Neural progenitor cell (in vitro differentiated cells): ENCODE results near the gene SHFL. TPM values are rescaled to one million over a fixed set of nuclear protein-coding genes. Genes with fewer than 3 reads are reported as not detected.

Experiments used
- DNase-seq: peaks from one replicate; pipeline ENCODE4 v3.0.0-alpha.2; 2016; ENCODE audit warnings: low spot score
- H2AFZ ChIP-seq: fragments of 200-600 bp; sonication (generic); replicated peaks from 2 replicates; pipeline ENCODE4 v1.6.1; 2016; ENCODE audit warnings: antibody characterized with exemption
- H3F3A ChIP-seq: fragments of 200-600 bp; sonication (generic); 2 replicates; pipeline ENCODE4 v1.6.1; 2016; ENCODE audit warnings: antibody characterized with exemption, low read depth
- H3K27ac ChIP-seq: fragments of 200-600 bp; sonication (generic); 2 replicates; pipeline ENCODE4 v1.5.1; 2016; ENCODE audit warnings: mild to moderate bottlenecking
- H3K27me3 ChIP-seq: fragments of 200-600 bp; sonication (generic); 2 replicates; pipeline ENCODE4 v1.6.1; 2016; ENCODE audit warnings: mild to moderate bottlenecking, moderate library complexity
- H3K36me3 ChIP-seq: fragments of 200-600 bp; sonication (generic); 2 replicates; pipeline ENCODE4 v1.5.1; 2016
- H3K4me1 ChIP-seq: fragments of 200-600 bp; sonication (generic); 2 replicates; pipeline ENCODE4 v1.6.1; 2016; ENCODE audit warnings: mixed run types
- H3K4me2 ChIP-seq: fragments of 200-600 bp; sonication (generic); 2 replicates; pipeline ENCODE4 v1.6.1; 2016
- H3K4me3 ChIP-seq: fragments of 200-600 bp; sonication (generic); 2 replicates; pipeline ENCODE4 v1.5.1; 2016
- H3K79me2 ChIP-seq: fragments of 200-600 bp; sonication (generic); 2 replicates; pipeline ENCODE4 v1.6.1; 2016; ENCODE audit warnings: low read depth
- H3K9ac ChIP-seq: fragments of 200-600 bp; sonication (generic); 2 replicates; pipeline ENCODE4 v1.6.1; 2016
- H3K9me3 ChIP-seq: fragments of 200-600 bp; sonication (generic); 2 replicates; pipeline ENCODE4 v1.5.1; 2016; ENCODE audit warnings: low read depth
- H4K20me1 ChIP-seq: fragments of 200-600 bp; sonication (generic); 2 replicates; pipeline ENCODE4 v1.6.1; 2016; ENCODE audit warnings: low read depth
- H3K27ac Mint-ChIP-seq: 3 replicates; pipeline ENCODE4 v1.8.0; 2021; ENCODE audit warnings: mixed read lengths
- H3K27me3 Mint-ChIP-seq: 2 replicates; pipeline ENCODE4 v1.8.0; 2022; ENCODE audit warnings: low read depth, mild to moderate bottlenecking, inconsistent platforms, moderate library complexity, mixed read lengths; ENCODE audit not compliant: insufficient read depth
- H3K36me3 Mint-ChIP-seq: 3 replicates; pipeline ENCODE4 v1.8.0; 2021; ENCODE audit warnings: mixed read lengths
- H3K4me1 Mint-ChIP-seq: 3 replicates; pipeline ENCODE4 v1.8.0; 2021; ENCODE audit warnings: mixed read lengths
- H3K4me3 Mint-ChIP-seq: 3 replicates; pipeline ENCODE4 v1.8.0; 2021; ENCODE audit warnings: mild to moderate bottlenecking, moderate library complexity, mixed read lengths
- H3K9me3 Mint-ChIP-seq: 3 replicates; pipeline ENCODE4 v1.8.0; 2020; ENCODE audit warnings: mixed read lengths
- EZH2 ChIP-seq: fragments of 200-600 bp; sonication (generic); IDR thresholded peaks from 2 replicates; pipeline ENCODE4 v1.6.1; 2017; ENCODE audit warnings: antibody characterized with exemption, mild to moderate bottlenecking, moderate library complexity
- EZH2phosphoT487 ChIP-seq: fragments of 200-600 bp; sonication (generic); IDR thresholded peaks from 2 replicates; pipeline ENCODE4 v1.6.1; 2017; ENCODE audit warnings: antibody characterized with exemption
- total RNA-seq: library from RNA; depleted of rRNA; stranded (reverse); fragments of >200 nt; gene quantifications from 2 replicates; pipeline ENCODE4 v1.2.3, GENCODE V29; 2015; ENCODE audit warnings: low replicate concordance
- TF ChIP-seq, protein P1 (sequence below): fragments of 200-600 bp; sonication (generic); IDR thresholded peaks from 2 replicates; pipeline ENCODE4 v1.5.1; 2017; ENCODE audit warnings: antibody characterized with exemption, mild to moderate bottlenecking

Gene SHFL
- total RNA-seq, 1 donor from 2014 or later = 0.15 TPM

DNA sequence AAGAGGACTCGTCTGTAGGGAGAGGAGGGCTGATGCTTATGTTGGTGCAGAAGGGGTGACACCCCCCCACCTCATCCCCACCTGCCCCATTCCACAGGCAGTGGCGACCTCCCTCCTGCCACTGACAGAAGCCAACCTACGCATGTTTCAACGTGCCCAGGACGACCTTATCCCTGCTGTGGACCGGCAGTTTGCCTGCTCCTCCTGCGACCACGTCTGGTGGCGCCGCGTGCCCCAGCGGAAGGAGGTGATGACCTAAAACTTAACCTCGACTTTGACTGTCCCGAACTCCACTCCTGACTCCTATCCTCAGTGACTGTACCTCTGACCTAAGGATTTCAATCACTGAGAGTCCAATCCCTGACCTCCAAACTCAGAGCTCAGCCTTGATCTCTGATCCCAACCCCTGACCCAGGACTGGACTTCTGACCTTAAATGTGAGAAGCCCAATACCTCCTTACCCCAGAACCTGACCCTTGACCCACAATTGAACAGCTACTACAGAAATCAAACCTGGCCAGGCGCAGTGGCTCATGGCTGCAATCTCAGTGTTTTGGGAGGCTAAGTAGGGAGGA is 3.8 kb downstream of the SHFL start:
- no peaks in the 10 kb centered on the region for H3K36me3 ChIP-seq
- no peak overlapping the region for H2AFZ ChIP-seq
- Mint-ChIP-seq H3K9me3 (peaks cover 6% of the 10 kb centered on the region), H3K36me3 (no peaks in the 10 kb centered on the region), H3K27ac (no peak overlapping the region), H3K4me1 (no peaks in the 10 kb centered on the region), H3K4me3 (no peak overlapping the region), H3K27me3 (peaks cover 28% of the 10 kb centered on the region)
- TF ChIP-seq EZH2 (no peak), EZH2phosphoT487 (no peak)
- TF ChIP-seq, protein P1, sequence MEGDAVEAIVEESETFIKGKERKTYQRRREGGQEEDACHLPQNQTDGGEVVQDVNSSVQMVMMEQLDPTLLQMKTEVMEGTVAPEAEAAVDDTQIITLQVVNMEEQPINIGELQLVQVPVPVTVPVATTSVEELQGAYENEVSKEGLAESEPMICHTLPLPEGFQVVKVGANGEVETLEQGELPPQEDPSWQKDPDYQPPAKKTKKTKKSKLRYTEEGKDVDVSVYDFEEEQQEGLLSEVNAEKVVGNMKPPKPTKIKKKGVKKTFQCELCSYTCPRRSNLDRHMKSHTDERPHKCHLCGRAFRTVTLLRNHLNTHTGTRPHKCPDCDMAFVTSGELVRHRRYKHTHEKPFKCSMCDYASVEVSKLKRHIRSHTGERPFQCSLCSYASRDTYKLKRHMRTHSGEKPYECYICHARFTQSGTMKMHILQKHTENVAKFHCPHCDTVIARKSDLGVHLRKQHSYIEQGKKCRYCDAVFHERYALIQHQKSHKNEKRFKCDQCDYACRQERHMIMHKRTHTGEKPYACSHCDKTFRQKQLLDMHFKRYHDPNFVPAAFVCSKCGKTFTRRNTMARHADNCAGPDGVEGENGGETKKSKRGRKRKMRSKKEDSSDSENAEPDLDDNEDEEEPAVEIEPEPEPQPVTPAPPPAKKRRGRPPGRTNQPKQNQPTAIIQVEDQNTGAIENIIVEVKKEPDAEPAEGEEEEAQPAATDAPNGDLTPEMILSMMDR = no peak
- H3K4me3 ChIP-seq = no peak overlapping the region
- no peaks in the 10 kb centered on the region for H3K9me3 ChIP-seq
- H3F3A ChIP-seq = no peaks in the 10 kb centered on the region
- peaks cover 38% of the 10 kb centered on the region for H3K27me3 ChIP-seq
- no peak overlapping the region for H3K27ac ChIP-seq
- H4K20me1 ChIP-seq = no peaks in the 10 kb centered on the region
- peaks cover 6% of the 10 kb centered on the region for H3K4me1 ChIP-seq
- no peak overlapping the region for H3K9ac ChIP-seq
- DNase-seq = no peak
- no peaks in the 10 kb centered on the region for H3K79me2 ChIP-seq
- H3K4me2 ChIP-seq = no peak overlapping the region

- Histone ChIP-seq H2AFZ (no peak overlapping the region), H3K27me3 (peaks cover 36% of the 10 kb centered on the region), H4K20me1 (no peaks in the 10 kb centered on the region), H3K9me3 (no peaks in the 10 kb centered on the region), H3K27ac (no peak overlapping the region), H3F3A (no peaks in the 10 kb centered on the region), H3K36me3 (no peaks in the 10 kb centered on the region), H3K9ac (no peak overlapping the region), H3K4me2 (no peak overlapping the region), H3K4me3 (no peak overlapping the region), H3K4me1 (peaks cover 5% of the 10 kb centered on the region), H3K79me2 (no peaks in the 10 kb centered on the region)
- no peaks in the 10 kb centered on the region for H3K36me3 Mint-ChIP-seq
- DNase-seq = no peak
- H3K9me3 Mint-ChIP-seq = peaks cover 6% of the 10 kb centered on the region
- TF ChIP-seq, protein P1 = no peak
- no peak for TF ChIP-seq EZH2phosphoT487
- no peak overlapping the region for H3K27ac Mint-ChIP-seq
- peaks cover 27% of the 10 kb centered on the region for H3K27me3 Mint-ChIP-seq
- no peaks in the 10 kb centered on the region for H3K4me1 Mint-ChIP-seq
- H3K4me3 Mint-ChIP-seq = no peak overlapping the region
Measured at GRCh38 chr19:10091370-10091687, 5.2 kb downstream of the SHFL start.

DNA sequence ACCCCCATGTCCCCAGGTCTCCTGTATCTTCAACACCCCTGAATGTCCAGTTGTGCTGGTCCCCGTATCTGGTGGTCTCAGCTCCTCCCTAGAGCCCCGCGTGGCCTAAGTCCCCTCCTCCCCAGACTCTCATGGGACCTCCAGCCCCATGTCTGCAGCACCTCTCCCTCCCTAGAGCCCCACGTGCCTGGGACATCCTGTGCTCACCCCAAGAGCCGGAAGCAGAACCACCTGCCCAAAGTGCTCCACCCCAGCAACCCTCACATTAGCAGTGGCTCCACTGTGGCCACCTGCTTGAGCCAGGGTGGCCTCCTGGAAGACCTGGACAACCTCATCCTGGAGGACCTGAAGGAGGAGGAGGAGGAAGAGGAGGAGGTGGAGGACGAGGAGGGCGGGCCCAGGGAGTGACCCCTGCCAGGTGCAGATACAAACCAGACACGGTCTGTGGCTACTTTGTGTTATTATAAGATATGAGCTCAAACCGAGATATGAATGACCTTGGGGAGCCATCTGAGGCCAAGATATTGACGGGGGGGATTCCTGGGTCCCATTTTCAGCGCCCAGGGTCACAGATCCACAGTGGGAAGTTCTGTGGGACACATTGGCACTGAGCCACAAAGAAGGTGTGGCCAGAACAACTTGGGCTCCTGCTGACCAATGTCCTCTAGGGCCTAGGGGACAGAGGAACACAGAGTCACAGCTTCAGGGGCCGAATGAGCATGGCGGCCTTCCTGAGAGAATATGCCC is 6.0 kb downstream of the SHFL start:
- Histone ChIP-seq H3K27me3 (peaks cover 36% of the 10 kb centered on the region), H3K4me2 (no peak overlapping the region), H2AFZ (no peak overlapping the region), H3K36me3 (no peaks in the 10 kb centered on the region), H3K4me3 (no peak overlapping the region), H3K9me3 (no peaks in the 10 kb centered on the region), H3F3A (no peaks in the 10 kb centered on the region), H4K20me1 (no peaks in the 10 kb centered on the region), H3K4me1 (no peaks in the 10 kb centered on the region), H3K9ac (no peak overlapping the region), H3K79me2 (no peaks in the 10 kb centered on the region), H3K27ac (no peak overlapping the region)
- H3K4me3 Mint-ChIP-seq = no peak overlapping the region
- no peaks in the 10 kb centered on the region for H3K36me3 Mint-ChIP-seq
- peaks cover 6% of the 10 kb centered on the region for H3K9me3 Mint-ChIP-seq
- TF ChIP-seq, protein P1 = no peak
- TF ChIP-seq EZH2 = no peak
- no peak for TF ChIP-seq EZH2phosphoT487
- H3K4me1 Mint-ChIP-seq = no peaks in the 10 kb centered on the region
- no peak for DNase-seq
- no peak overlapping the region for H3K27ac Mint-ChIP-seq
- H3K27me3 Mint-ChIP-seq = peaks cover 26% of the 10 kb centered on the region
